ENCODE results near the gene ACACA.
"Not testable (repeated sequence)": the region's sequence is repeated elsewhere in the genome, so short reads cannot be mapped to it uniquely, and the experiment has no call there.

Gene ACACA

DNA sequence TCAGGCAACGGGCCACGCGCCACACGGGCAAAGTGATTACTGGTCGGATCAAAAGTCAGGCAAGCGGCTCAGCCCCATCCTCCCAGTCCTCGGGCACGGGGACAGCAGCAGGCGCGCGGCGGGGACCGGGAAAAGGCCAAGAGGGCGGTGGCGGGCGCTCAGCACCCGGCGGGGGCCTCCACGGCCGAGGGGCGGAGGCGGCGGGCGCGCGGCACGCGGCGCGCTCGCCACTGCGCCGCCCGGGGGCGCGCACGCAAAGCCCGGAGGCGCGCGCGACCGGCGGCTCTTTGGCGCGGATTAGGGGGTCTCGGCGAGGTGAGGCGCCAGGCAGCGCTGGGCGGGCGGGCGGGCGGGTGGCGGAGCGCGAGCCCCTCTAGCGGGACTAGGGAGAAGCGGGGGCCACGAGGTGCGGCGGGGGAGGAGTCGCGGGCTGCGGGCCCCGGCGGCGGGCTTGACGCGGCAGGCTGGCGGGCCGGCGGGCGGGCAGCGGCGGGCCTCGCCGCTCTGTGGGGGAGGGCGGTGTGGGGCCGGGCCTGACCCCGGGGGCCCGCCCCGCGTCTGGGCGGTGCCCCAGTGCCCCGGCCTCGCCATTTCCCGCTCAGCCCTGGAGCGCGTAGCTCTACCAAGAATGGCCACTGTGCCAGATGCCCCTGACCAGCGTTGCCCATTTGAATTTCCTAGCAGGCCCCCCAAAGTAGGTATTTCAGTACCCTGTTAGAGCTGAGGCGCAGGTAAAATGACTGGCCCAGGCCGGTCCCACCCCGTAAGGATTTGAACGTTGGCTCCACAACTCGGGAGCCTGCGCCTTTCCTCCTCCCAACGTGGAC lies at the start of gene ACACA, which contains the start of gene TADA2A:
Gene ACACA, minus strand, starts transcription at position 202 of the 827 bp plus-strand sequence. CDS start 537 bp downstream, outside the sequence.
Gene TADA2A, plus strand, starts transcription at position 252 of the 827 bp plus-strand sequence. CDS start 4,480 bp downstream, outside the sequence.
- peak; percentile 89 for DNase-seq

DNA sequence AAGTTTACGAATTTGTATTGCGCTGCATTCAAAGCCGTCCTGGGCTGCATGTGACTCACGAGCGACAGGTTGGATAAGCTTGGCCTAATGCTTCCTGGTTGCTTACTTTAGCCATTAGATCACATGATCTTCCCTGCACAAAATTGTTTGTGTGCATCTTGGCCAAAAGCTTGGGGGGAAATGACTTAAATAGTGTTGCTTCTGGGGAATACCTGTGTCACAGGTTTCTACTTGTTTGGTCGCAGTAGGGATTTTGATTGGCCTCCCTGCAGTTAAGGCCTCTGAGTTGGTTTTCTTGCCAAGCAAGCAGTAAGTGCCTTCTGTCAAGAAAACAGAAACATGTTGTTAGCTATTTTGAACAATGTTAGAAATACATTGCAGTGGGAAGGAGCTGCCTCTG lies 43.5 kb upstream of the ACACA start:
- no peak for DNase-seq

DNA sequence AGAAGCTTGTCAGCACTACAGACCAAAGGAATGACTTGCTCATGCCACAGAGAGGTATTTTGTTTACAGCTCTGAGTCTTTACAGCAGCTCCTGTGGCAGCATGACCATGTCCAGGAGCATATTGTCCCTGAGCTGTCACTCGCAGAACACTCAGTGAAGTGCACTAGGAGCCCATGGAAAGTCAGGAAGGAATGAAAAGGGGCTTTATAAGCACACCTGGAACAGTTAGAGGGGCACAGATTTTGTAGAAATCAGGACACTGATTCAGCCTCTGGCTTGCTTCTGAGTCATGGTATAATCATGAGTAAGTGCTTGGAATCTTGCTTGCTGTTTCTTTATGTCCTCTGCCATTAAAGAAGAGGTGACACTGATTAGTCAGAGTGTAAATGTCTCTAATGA lies 41.0 kb upstream of the ACACA start:
- no peak for DNase-seq

GRCh38 chr17:37446027-37446426 lies 39.4 kb upstream of the ACACA start:
- no peak for DNase-seq

- DNase-seq = not testable (repeated sequence)
These were observed 34.9 kb upstream of the ACACA start for GRCh38 chr17:37441369-37442014.

DNA sequence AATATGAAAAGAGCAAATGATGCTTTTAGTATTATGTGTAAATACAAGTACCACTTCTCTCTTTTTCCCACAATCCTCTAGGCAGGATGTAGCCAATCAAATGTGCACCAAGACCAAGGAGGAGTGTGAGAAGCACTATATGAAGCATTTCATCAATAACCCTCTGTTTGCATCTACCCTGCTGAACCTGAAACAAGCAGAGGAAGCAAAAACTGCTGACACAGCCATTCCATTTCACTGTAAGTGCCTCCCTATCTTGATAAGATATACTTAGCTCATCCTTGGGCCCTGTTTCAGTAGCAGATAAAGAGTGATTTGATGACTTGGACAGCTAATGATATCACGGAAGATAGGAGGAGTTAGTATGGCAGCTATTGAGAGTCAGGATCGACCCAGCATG lies 33.8 kb upstream of the ACACA start:
- DNase-seq = no peak

DNA sequence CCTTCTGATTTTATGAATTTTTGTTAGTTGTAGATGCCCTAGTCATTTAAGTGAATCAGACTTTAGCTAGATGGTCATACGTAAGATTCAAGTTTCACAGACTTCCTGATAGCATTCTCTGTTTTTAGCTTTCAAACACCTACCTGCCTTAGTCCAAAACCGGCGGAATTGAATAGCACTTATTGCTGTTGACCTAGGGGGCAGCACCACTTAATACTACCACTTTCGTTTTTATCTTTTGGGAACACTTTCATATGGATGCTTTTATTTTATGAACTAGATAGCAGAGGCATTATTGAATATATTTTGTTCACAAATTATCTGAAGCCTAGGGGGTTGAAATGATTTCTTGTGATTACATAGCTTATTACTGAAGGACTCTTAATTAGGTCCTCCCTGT lies 31.5 kb upstream of the ACACA start:
- no peak for DNase-seq

GRCh38 chr17:37432671-37433070 lies 26.0 kb upstream of the ACACA start:
- no peak for DNase-seq

- no peak for DNase-seq
These were observed 23.5 kb upstream of the ACACA start for GRCh38 chr17:37430051-37430627.

GRCh38 chr17:37429453-37429852 lies 22.8 kb upstream of the ACACA start:
- no peak for DNase-seq

GRCh38 chr17:37429039-37429438 lies 22.4 kb upstream of the ACACA start:
- DNase-seq = no peak

- no peak for DNase-seq
These were observed 18.6 kb upstream of the ACACA start for GRCh38 chr17:37425268-37425667.

DNA sequence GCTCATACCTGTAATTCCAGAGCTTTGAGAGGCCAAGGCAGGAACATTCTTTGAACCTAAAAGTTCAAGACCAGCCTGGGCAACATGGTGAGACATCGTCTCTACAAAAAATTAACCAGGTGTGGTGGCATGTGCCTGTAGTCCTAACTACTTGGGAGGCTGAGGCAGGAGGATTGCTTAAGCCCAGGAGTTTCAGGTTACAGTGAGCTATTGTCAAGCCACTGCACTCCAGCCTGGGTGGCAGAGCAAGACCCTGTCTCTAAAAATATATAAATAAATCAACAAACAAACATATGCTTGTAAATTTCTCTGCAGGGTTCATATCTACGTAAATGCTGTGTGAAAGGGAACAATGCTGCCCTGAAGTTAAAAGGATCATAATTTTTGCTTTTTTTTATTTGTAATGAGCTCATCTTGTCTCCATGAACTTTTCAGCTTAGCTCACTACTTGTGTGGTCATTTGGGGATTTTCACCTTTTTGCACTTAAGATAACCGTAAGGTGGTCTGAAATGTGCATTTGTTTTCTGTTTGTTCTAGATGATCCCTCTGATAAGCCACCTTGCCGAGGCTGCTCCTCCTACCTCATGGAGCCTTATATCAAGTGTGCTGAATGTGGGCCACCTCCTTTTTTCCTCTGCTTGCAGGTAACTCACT lies 16.5 kb upstream of the ACACA start:
- DNase-seq = no peak

- no peak for DNase-seq
These were observed 11.2 kb upstream of the ACACA start for GRCh38 chr17:37417852-37418251.

DNA sequence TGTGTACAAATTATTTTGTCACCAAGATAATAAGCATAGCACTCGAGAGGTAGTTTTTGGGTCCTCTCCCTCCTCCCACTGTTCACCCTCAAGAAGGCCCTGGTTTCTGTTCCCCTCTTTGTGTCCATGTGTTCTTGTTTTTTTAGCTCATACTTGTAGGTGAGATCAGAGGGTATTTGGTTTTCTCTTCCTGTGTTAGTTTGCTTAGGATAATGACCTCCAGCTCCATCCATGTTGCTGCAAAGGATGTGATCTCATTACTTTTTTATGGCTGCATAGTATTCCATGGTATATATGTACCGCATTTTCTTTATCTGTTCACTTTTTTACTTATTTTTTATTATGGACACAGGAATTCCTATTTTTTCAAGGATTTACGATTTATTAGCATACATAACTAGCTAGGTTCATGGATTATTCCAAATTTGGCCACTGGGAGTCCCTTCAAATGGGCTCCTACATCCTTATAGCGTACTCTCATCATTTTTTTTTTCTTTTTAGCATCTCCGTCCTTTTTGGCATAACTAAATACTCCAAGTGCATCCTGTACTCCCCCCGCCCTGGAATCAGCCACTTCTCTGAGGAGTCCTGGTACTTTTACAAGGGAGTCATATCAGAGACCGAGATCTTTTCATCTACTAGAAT lies 7.4 kb upstream of the ACACA start:
- DNase-seq = no peak

DNA sequence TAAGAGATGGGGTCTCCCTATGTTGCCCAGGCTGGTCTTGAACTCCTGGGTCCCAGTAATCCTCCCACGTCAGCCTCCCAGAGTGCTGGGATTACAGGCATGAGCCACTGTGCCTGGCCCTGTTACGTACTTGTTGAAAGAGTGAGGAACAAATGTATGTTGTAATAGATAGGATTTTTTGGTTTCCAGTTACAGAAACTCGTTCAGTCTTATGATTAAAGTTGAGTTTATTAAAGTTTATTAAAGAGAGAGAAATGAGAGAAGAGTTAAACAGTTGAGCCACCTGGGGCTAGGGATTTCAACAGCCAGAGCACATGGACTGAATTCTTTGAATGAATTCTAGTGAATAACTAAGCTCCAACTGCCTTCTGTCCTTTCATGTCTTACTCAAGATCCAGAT lies 3.7 kb upstream of the ACACA start:
- DNase-seq = no peak

- not testable (repeated sequence) for DNase-seq
These were observed 1.5 kb upstream of the ACACA start for GRCh38 chr17:37408145-37408479.

GRCh38 chr17:37405955-37406634 lies 541 bp downstream of the ACACA start:
- DNase-seq = no peak

DNA sequence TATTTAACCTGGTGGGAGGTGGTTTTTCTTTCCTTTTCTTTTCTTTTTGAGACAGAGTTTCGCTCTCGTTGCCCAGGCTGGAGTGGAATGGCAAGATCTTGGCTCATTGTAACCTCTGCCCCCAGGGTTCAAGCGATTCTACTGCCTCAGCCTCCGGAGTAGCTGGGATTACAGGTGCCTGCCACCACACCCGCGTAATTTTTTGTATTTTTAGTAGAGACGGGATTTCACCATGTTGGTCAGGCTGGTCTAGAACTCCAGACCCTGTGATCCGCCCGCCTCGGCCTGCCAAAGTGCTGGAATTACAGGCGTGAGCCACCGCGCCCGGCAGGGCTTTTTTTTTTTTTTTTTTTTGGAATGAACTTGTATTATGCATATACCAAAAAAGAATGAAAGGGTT lies 1.1 kb downstream of the ACACA start:
- DNase-seq = not testable (repeated sequence)

- DNase-seq = no peak
These were observed 6.1 kb downstream of the ACACA start for GRCh38 chr17:37400505-37400904.

DNA sequence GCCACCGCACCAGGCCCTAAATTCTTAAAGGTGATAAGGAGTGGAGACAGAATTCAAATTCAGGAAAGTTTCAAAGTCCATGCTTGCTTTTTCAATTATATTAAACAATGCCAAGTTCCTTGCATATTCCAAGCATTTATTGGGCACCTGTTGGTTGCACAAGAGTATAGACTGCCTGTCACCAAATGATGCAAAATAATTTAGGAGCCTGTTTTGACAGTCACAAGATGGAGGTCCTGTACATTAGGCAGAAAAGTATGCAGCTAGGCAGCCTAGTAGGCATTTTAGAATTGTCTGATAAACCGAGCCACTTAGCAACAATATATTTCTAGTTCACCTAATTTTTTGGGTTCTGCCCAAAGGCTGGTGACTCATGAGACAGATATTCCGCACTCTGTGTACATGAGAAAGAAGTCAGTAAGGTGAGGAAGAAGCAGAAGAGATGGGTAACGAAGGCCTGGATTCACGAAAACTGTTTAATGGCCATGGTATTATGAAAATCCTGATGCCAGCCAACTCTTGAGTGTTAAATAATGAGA lies 7.3 kb downstream of the ACACA start:
- no peak for DNase-seq

GRCh38 chr17:37393352-37393751 lies 13.3 kb downstream of the ACACA start:
- no peak for DNase-seq

Measured in right forelimb (tissue), 1 donor.